Lung (tissue), 12 donors: ENCODE data around the gene AP2A2. TPM values are rescaled to one million over a fixed set of nuclear protein-coding genes. Genes with fewer than 3 reads are reported as not detected.
"Not testable (repeated sequence)": the region's sequence is repeated elsewhere in the genome, so short reads cannot be mapped to it uniquely, and the experiment has no call there.

Experiments
- ATAC-seq: fragments of 200-7000 bp; cut with Tn5 transposase; one replicate; pipeline ENCODE4 v1.9.1; 2020; ENCODE audit warnings: moderate number of reproducible peaks; ENCODE audit not compliant: insufficient read depth, low FRiP score
- DNase-seq, 3 donors: peaks; one replicate each; pipeline ENCODE4 v3.0.0-alpha.2; 2013 to 2017
- H3K27ac ChIP-seq, 2 donors: one replicate each; pipeline ENCODE4 v1.5.1; 2013; ENCODE audit warnings: mild to moderate bottlenecking in 2 of 2, moderate library complexity in 2 of 2, control low read depth in 1 of 2, inconsistent platforms in 1 of 2, low read depth in 1 of 2, low read length in 1 of 2
- H3K27me3 ChIP-seq, 3 donors: one replicate each; pipeline ENCODE4 v1.5.1; 2013; ENCODE audit warnings: low read length in 2 of 3; ENCODE audit not compliant: control insufficient read depth in 3 of 3, insufficient read depth in 3 of 3
- H3K36me3 ChIP-seq, 4 donors: one replicate each; pipeline ENCODE4 v1.5.1; 2013; ENCODE audit warnings: low read length in 4 of 4, mild to moderate bottlenecking in 1 of 4, moderate library complexity in 1 of 4; ENCODE audit not compliant: control insufficient read depth in 4 of 4, insufficient read depth in 4 of 4
- H3K4me1 ChIP-seq, 5 donors: one replicate each; pipeline ENCODE4 v1.5.1; 2013; ENCODE audit warnings: low read length in 5 of 5, mild to moderate bottlenecking in 2 of 5, moderate library complexity in 1 of 5; ENCODE audit not compliant: control insufficient read depth in 5 of 5, insufficient read depth in 5 of 5
- H3K4me3 ChIP-seq: one replicate; pipeline ENCODE4 v1.5.1; 2013; ENCODE audit warnings: mild to moderate bottlenecking, control low read depth, moderate library complexity
- H3K9ac ChIP-seq, 2 donors: one replicate each; pipeline ENCODE4 v1.5.1; 2013; ENCODE audit warnings: low read length in 2 of 2, control low read depth in 1 of 2; ENCODE audit not compliant: insufficient read depth in 1 of 2
- H3K9me3 ChIP-seq, 4 donors: one replicate each; pipeline ENCODE4 v1.5.1; 2013; ENCODE audit warnings: low read length in 3 of 4, mild to moderate bottlenecking in 1 of 4, moderate library complexity in 1 of 4; ENCODE audit not compliant: control insufficient read depth in 4 of 4, insufficient read depth in 3 of 4
- CTCF ChIP-seq: IDR thresholded peaks from 2 replicates; pipeline ENCODE4 v1.5.1; 2012; ENCODE audit warnings: mild to moderate bottlenecking; ENCODE audit errors: control extremely low read depth, extremely low read depth
- WGBS, 2 donors: extraction: QIAGEN DNeasy Blood & Tissue Kit; methylation state at CpG; one replicate each; pipeline ENCODE4 v1.1.7; 2013; 5-methylcytosine and 5-hydroxymethylcytosine counted together
- polyA plus RNA-seq, 2 donors: library from polyadenylated mRNA; stranded (reverse); fragments of 200-250 nt; gene quantifications; one replicate each; pipeline ENCODE4 v1.2.1, GENCODE V29; 2013
- total RNA-seq, 2 donors: library from RNA; depleted of rRNA in 1 of 2; stranded (reverse); fragments of >200 nt in 1 of 2; gene quantifications; one replicate each; pipeline ENCODE4 v1.2.1, GENCODE V29; 2014 to 2021
- donor health status: control.
- donor health status: control.
- donor health status: Bipolar disorder and iron deficiency.
- donor health status: healthy.
- donor health status: DM: yes; HTN: yes; CAD: no.

The AP2A2 gene
- total and polyA plus RNA-seq, 4 donors = 33.8 to 93.2 (median 54.4) TPM

GRCh38 chr11:959027-959426 lies 33.4 kb downstream of the AP2A2 start:
- no peak for DNase-seq
- no peaks in the 10 kb centered on the region for H3K9me3 ChIP-seq
- no peak overlapping the region for H3K9ac ChIP-seq
- no peak for TF ChIP-seq CTCF
- ATAC-seq = no peak
- peaks cover 0 to 17% (median 3%) of the 10 kb centered on the region in 5 donors for H3K4me1 ChIP-seq
- no peaks in the 10 kb centered on the region for H3K27me3 ChIP-seq
- no peak overlapping the region for H3K4me3 ChIP-seq
- H3K27ac ChIP-seq = no peak overlapping the region
- peaks cover 4 to 35% (median 9%) of the 10 kb centered on the region in 4 donors for H3K36me3 ChIP-seq
- 84 to 88% methylated on average over 14 of the region's 14 CpGs for WGBS, 2 donors

- ATAC-seq (no peak), DNase-seq (no peak)
- peaks cover 4 to 38% (median 10%) of the 10 kb centered on the region in 4 donors for H3K36me3 ChIP-seq
- H3K27ac ChIP-seq = no peak overlapping the region
- WGBS, 2 donors = 81 to 89% methylated on average over 10 of the region's 10 CpGs
- peaks cover 0 to 11% (median 3%) of the 10 kb centered on the region in 5 donors for H3K4me1 ChIP-seq
- no peaks in the 10 kb centered on the region for H3K9me3 ChIP-seq
- H3K4me3 ChIP-seq = no peak overlapping the region
- H3K27me3 ChIP-seq = no peaks in the 10 kb centered on the region
- no peak for TF ChIP-seq CTCF
- H3K9ac ChIP-seq = no peak overlapping the region
Measured at GRCh38 chr11:959608-960007, 33.9 kb downstream of the AP2A2 start.

GRCh38 chr11:961310-961920 lies 35.7 kb downstream of the AP2A2 start:
- 79 to 81% methylated on average over 18 of the region's 18 CpGs for WGBS, 2 donors
- H3K27me3 ChIP-seq, DNase-seq, H3K4me1 ChIP-seq, H3K9ac ChIP-seq, ATAC-seq, H3K4me3 ChIP-seq, H3K9me3 ChIP-seq, H3K27ac ChIP-seq: not testable (repeated sequence)
- H3K36me3 ChIP-seq = peaks cover 4 to 42% (median 17%) of the 10 kb centered on the region in 4 donors

- ATAC-seq (no peak), DNase-seq (no peak)
- peaks cover 0 to 4% (median 0%) of the 10 kb centered on the region in 5 donors for H3K4me1 ChIP-seq
- no peak for TF ChIP-seq CTCF
- WGBS, 2 donors = 83 to 86% methylated on average over 12 of the region's 12 CpGs
- H3K9ac ChIP-seq = no peak overlapping the region
- H3K27ac ChIP-seq = no peak overlapping the region
- no peaks in the 10 kb centered on the region for H3K27me3 ChIP-seq
- peaks cover 4 to 42% (median 17%) of the 10 kb centered on the region in 4 donors for H3K36me3 ChIP-seq
- H3K9me3 ChIP-seq = no peaks in the 10 kb centered on the region
- H3K4me3 ChIP-seq = no peak overlapping the region
Measured at GRCh38 chr11:961921-962320, 36.3 kb downstream of the AP2A2 start.
